Measurements from ENCODE around the gene PIAS4.
"Not testable (repeated sequence)": the region's sequence is repeated elsewhere in the genome, so short reads cannot be mapped to it uniquely, and the experiment has no call there.

PIAS4 gene

GRCh38 chr19:4007021-4007835 is at the start of gene PIAS4:
Gene PIAS4 (plus strand): TSS chr19:4007736. CDS start chr19:4007761, 25 bp downstream.
- DNase-seq (ENCODE audit: low read depth in 2 of 2), result peak; percentile 89 to 93

DNA sequence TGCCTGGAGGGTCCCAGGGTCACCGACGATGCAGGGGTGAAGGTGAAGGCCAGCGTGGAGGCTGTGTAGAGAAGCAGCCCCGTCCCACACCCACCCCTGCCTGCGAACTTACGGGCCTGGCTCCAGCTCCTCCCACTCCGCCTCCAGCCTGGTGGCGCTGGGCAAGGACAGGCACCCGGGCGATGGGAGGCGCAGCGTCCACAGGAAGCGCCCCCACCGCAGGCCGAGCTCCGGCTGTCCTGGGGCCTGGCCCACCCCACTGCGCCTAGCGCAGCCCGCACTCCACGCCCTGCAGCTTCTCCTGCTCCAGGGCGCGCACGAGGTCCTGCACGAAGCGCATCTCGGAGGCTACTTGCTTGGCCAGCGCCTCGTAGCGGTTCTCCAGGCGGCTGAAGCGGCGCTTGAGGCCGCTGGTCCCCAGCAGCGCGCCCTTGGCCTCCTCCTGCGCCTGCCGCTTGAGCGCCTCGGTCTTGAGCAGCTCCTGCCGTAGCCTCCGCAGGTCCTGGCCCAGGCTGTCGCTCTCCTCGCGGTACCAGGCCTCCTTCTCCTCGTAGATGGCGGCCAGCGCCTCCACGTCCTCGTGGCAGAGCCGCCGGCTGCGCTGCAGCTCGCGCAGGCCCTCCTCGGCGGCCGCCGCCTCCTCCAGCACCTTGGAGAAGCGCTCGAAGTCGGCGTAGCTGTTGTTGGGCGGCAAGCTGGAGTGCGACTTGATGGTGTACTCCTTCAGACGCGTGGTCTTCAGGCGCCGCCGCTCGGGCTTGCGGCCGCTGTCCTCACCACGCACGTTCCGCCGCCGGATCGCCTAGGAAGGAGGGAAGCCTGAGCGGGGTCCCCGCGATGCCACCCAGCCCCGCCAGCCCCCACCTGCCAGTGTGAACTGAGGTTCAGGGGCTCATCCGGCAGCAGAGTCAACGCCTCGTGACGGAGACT is 48.4 kb upstream of the PIAS4 start:
- DNase-seq (ENCODE audit: low read depth in 2 of 2), result no peak

DNA sequence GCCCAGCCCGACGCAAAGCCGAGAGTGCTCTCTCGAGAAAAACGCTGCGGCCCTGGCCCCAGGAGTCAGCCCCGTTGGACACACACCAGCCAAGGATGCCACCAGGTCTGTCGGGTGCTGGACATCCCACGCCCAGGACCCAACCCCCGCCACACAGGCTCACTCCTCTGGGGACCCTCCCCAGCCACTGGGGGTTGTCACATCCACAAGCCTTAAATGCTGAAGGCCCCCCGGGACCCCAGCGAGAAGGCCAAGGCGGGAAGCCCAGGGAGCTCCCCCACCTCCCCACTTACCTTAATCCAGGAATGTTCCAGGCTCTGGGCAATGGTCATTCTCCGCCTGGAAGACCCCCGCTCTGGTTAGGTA is 47.8 kb upstream of the PIAS4 start:
- no peak for DNase-seq (ENCODE audit: low read depth in 2 of 2)

DNA sequence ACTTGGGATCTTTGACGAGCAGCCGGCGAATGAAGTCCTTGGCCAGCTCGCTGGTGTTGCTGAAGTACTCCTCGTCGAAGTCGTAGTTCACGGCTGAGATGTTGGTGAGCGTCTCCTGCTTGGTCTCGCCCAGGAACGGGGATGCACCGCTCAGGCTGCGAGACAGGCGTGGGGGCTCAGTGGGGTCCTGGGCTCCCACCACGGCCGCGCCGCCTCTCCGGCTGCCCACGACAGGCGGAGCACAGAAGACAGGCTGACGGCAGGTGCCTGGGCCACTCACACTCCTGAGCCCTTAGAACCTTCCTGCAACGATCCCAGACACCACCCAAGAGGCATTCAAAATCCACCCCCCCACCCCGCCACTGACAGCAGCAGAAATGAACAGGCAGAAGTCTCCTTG is 46.5 kb upstream of the PIAS4 start:
- DNase-seq (ENCODE audit: low read depth in 2 of 2), result no peak

GRCh38 chr19:3963458-3964255 is 43.9 kb upstream of the PIAS4 start:
- DNase-seq (ENCODE audit: low read depth in 2 of 2), result no peak

DNA sequence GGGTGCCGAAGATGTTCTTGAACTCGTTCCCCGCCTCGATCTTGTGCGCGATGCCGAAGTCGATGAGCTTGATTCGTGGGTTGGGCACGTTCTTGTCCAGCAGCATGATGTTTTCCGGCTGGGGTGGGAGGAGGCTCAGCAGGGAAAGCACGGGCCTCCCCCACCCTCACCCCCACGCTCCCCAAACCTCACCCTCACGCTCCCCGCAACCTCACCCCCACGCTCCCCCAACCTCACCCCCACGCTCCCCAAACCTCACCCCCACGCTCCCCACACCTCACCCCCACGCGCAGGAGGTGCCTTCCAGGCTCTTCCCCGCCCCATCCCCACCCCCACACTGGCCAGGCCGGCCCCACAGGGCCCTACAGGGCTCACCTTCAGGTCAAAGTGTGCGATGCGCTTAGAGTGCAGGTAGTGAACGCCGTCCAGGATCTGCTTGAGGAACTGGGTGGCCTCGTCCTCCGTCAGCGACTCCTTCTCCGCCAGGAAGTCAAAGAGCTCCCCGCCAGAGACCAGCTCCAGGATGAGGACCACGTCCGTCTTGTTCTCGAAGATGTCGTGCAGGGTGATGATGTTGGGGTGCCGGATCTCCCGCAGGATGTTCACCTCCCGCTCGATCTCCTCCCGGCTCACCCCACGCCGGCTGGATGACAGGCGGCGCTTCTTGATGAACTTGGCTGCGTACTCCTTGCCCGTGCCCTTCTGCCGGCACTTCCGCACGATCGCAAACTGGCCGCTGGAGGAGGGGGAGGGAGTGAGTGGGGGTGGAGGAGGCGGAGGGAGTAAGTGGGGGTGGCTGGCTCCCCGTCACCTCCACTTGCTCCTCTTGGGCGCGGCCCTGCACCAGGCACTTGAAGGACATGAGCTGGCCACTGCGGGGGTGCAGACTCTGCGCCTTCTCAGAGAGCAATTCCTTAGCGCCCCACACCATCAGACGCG is 43.0 kb upstream of the PIAS4 start:
- DNase-seq (ENCODE audit: low read depth in 2 of 2), result no peak

DNA sequence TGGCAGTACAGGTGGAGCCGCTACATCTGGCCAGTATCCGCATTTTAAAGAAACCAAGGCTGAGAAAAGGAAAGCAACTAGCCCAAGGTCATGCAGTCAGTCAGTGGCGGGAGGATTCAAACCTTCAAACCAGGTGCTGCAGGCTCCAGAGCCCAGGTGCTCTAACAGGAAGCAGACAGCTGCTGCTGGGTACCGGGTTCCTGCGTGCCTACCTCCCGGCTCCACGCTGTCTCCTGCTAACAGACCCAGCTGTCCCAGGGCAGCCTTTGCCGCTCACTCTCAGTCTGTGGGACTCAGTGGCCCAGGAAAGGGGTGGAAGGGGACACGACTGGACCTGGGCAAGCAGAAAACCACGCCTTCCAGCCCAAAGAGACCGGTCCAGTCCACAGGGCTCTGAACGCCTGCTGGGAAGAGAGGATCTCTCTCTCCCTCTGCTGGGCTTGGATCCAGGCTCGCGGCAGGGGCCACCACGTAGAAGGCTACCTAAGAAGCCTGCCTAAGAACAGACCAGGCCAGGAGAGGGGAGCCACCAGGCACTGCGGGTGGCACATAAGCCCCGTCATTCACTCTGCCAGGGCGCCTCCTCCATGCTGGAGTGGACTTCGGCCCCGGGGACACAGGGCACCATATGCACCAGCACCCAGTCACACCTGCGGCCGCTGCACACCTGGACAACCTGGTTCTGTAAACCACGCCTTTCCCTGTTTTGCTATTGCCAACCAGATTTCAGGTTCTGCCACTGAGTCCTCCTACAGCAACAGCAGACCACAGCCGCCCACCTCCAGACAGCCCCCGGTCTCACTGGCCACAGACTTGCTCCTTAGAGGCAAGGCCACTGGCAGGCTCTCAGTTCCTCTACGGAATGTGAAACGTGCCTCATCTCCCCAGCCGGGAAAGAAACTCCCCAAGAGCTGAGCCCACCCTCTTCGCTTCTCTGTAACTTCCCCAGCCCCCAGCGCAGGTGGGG is 41.2 kb upstream of the PIAS4 start:
- DNase-seq (ENCODE audit: low read depth in 2 of 2), result no peak

- not testable (repeated sequence) for DNase-seq (ENCODE audit: low read depth in 2 of 2)
Measured at GRCh38 chr19:3967983-3968382, 39.6 kb upstream of the PIAS4 start.

GRCh38 chr19:3968556-3969434 is 38.7 kb upstream of the PIAS4 start:
- DNase-seq (ENCODE audit: low read depth in 2 of 2), result no peak

DNA sequence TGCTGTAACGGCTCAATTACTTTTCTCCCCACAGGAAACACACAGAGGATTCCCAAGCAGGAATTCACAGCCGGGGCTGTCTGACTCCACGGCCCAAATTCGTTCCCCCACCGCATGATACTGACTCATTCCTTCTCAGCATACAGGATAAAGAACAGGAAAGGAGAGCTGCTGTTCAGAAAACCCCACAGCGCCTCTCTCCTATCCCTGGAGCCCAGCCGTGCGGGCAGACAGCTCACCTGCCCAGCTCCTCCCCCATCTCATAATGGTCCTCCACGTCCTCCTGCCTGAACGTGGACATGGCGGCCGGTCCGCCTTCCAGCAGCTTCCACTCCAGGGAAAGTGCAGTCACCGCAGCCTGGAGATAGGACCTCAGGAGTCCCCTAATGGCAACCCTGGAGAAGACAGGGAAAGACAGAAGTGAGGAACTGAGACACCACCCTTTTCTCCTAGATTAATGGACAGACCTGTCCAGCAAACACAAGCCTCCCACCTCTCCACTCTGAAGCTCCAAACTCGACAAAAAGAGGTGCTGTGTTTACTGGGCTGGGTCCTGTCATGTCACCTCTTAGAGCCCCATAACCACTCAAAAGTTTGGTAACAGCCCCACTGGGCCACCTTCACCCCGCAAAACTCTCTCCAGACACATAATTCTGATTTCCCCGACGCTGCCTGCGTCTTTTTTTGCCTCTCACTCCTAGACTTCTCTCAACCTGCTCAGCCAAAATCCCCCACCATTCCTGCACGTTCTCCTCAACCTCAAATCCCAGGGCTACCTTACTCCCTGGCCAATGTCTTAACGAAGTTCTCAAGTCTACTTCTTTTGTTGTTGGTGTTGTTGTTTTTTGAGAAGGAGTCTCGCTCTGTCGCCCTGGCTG is 37.9 kb upstream of the PIAS4 start:
- no peak for DNase-seq (ENCODE audit: low read depth in 2 of 2)

DNA sequence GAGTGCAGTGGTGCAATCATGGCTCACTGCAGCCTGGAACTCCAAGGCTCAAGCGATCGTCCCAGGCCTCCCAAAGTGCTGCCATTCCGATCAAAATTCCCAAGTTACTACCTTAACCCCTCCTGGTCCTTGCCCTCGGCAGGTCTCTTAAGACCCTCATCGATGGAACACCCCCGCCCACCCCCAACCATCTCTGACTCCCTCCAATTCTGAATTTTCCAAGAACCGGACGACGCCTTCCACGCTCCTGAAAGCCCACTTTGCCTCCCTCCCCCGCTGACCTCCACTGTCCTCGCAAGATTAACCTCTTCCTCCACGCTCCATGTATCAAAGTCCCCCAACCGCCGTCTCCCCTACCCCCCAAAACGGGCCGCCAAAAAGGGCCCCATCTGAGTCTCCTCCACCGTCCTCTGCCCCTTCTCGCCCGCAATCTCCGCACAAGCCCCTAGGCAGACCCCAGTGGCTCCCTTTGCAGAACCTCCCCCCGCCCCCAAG is 37.2 kb upstream of the PIAS4 start:
- no peak for DNase-seq (ENCODE audit: low read depth in 2 of 2)

DNA sequence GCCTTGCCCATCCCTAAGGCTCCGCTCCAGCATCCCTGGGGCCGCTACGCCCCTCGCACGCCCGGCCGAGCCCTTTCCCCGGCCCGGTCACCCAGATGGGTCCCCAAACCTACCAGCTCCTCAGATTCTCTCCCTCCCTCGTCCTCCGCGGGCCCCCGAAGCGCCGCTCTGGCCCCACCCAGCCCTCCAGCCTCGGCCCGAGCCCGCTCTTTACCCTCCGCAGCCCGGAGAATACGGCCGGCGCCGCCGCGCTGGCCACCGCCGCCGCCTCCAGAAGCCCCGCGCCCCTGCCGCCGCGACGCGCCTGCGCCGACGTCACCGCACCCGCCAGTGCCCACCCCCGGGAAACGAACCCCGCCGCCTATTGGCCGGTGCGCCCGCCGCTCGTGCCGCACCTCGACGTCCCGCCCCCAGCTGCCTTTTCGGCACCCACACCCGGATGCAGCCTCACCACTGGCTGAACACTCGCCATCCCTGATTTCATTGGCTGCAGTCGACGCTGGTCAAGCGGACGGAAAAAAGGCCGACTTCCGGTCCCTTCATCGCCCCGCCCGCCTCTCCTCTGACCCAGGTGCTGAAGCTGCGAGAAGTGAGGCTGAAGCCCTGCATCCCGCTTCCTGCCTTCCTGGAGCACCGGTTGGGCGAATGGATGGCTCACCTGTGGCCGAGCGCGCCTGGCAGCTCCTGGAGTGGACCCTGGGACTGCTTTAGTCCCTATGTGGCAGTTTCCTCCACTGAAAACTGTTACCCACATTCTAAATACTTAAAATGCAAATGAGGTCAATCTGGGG is 36.5 kb upstream of the PIAS4 start, which contains the start of gene DAPK3:
DAPK3 (minus strand) TSS at position 292 of the 791 bp plus-strand sequence. CDS start 1,364 bp downstream, outside the sequence.
- peak; percentile 78 to 83 for DNase-seq (ENCODE audit: low read depth in 2 of 2)

DNA sequence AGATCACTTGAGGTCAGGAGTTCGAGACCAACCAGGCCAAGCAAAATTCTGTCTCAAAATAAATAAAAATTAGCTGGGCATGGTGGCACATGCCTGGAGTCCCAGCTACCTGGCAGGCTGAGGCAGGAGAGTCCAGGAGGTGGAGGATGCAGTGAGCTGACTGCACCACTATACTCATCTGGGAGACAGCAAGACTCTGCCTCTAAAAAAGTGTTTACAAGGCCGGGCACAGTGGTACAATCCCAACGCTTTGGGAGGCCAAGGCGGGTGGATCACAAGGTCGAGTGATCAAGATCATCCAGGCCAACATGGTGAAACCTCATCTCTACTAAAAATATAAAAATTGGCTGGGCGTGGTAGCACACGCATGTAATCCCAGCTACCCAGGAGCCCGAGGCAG is 32.4 kb upstream of the PIAS4 start:
- no peak for DNase-seq (ENCODE audit: low read depth in 2 of 2)

GRCh38 chr19:3975637-3976087 is 31.9 kb upstream of the PIAS4 start:
- DNase-seq (ENCODE audit: low read depth in 2 of 2), result no peak

- DNase-seq (ENCODE audit: low read depth in 2 of 2), result no peak
Measured at GRCh38 chr19:3976495-3977241, 30.9 kb upstream of the PIAS4 start.

Data from activated CD8-positive, alpha-beta memory T cell treated with anti-CD3 and anti-CD28 coated beads for 4 hours (primary cell).